Smooth muscle cell (in vitro differentiated cells): ENCODE measurements around the gene HPCAL1. TPM values are rescaled to one million over a fixed set of nuclear protein-coding genes. Genes with fewer than 3 reads are reported as not detected.

Source experiments
- DNase-seq: peaks from one replicate; lab custom pipeline; 2025; ENCODE audit not compliant: unreplicated experiment; lab: John Stamatoyannopoulos, UW
- H2AFZ ChIP-seq: fragments of 200-600 bp; sonication (generic); 2 replicates; pipeline ENCODE4 v1.6.0; 2016; ENCODE audit warnings: antibody characterized with exemption, low read depth, mild to moderate bottlenecking
- H3F3A ChIP-seq: fragments of 200-600 bp; sonication (generic); 2 replicates; pipeline ENCODE4 v1.6.0; 2017; ENCODE audit warnings: antibody characterized with exemption, low read depth
- H3K27ac ChIP-seq: fragments of 200-600 bp; sonication (generic); 2 replicates; pipeline ENCODE4 v1.5.1; 2016; ENCODE audit warnings: low read depth, mild to moderate bottlenecking
- H3K27me3 ChIP-seq: fragments of 200-600 bp; sonication (generic); 2 replicates; pipeline ENCODE4 v1.6.1; 2016; ENCODE audit warnings: low read depth, mild to moderate bottlenecking
- H3K36me3 ChIP-seq: fragments of 200-600 bp; sonication (generic); 2 replicates; pipeline ENCODE4 v1.5.1; 2016; ENCODE audit warnings: low read depth
- H3K4me1 ChIP-seq: fragments of 200-600 bp; sonication (generic); 2 replicates; pipeline ENCODE4 v1.5.1; 2016; ENCODE audit warnings: low read depth
- H3K4me2 ChIP-seq: fragments of 200-600 bp; sonication (generic); 2 replicates; pipeline ENCODE4 v1.6.0; 2016; ENCODE audit warnings: mild to moderate bottlenecking
- H3K4me3 ChIP-seq: fragments of 200-600 bp; sonication (generic); 2 replicates; pipeline ENCODE4 v1.5.1; 2016; ENCODE audit warnings: mild to moderate bottlenecking
- H3K79me2 ChIP-seq: fragments of 200-600 bp; sonication (generic); 2 replicates; pipeline ENCODE4 v1.6.0; 2016; ENCODE audit warnings: low read depth, mild to moderate bottlenecking
- H3K9ac ChIP-seq: fragments of 200-600 bp; sonication (generic); 2 replicates; pipeline ENCODE4 v1.6.0; 2016; ENCODE audit warnings: low read depth
- H3K9me3 ChIP-seq: fragments of 200-600 bp; sonication (generic); replicated peaks from 2 replicates; pipeline ENCODE4 v1.5.1; 2016; ENCODE audit warnings: low read depth
- H4K20me1 ChIP-seq: fragments of 200-600 bp; sonication (generic); 2 replicates; pipeline ENCODE4 v1.6.0; 2016; ENCODE audit warnings: low read depth
- CTCF ChIP-seq: fragments of 200-600 bp; sonication (generic); IDR thresholded peaks from 2 replicates; pipeline ENCODE4 v1.5.1; 2017; ENCODE audit warnings: borderline replicate concordance, mild to moderate bottlenecking, antibody characterized with exemption; ENCODE audit not compliant: insufficient read depth, poor library complexity, severe bottlenecking
- WGBS: methylation state at CpG from one replicate; pipeline ENCODE4 v1.1.7; 2016; ENCODE audit warnings: low lambda C conversion rate; 5-methylcytosine and 5-hydroxymethylcytosine counted together
- polyA plus RNA-seq: library from polyadenylated mRNA; unstranded; fragments of >200 nt; fragmentation: Nextera tagmentation; extraction: Ambion mirVana; gene quantifications from 2 replicates; pipeline ENCODE4 v1.2.1, GENCODE V29; 2016
- total RNA-seq: library from RNA; depleted of rRNA; stranded (reverse); fragments of >200 nt; gene quantifications from 2 replicates; pipeline ENCODE4 v1.2.3, GENCODE V29; 2014

HPCAL1 gene
- total and polyA plus RNA-seq, 2 experiments from 2014 or later: 11.7 to 15.8 TPM

DNA sequence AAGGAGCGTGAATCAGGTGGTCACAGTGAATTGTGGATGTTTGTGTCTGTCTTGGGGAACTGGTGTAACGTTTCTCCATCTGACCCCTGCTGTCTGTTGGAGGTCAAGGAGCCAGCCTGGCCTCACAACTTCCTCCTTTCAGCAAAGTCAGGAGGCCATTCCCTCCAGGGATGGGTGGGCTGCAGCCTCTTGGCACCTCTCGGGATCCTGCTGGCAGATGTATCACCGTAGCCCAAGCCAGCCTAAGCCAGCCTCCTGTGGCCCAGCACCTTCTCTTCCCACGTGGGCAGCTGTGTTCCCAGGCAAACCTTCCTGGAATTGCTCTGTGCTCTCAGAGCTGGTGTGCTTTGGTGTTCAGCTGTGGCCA, 30.5 kb downstream of the HPCAL1 start:
- 60% methylated on average over 5 of the region's 5 CpGs for WGBS

GRCh38 chr2:10333966-10334365, 31.3 kb downstream of the HPCAL1 start:
- Histone ChIP-seq H3K27ac (no peak overlapping the region), H3F3A (no peaks in the 10 kb centered on the region), H2AFZ (no peak overlapping the region), H3K4me3 (no peak overlapping the region), H3K27me3 (no peaks in the 10 kb centered on the region), H3K4me2 (no peak overlapping the region), H3K9me3 (no peaks in the 10 kb centered on the region), H3K4me1 (peaks cover 34% of the 10 kb centered on the region), H3K79me2 (peaks cover 6% of the 10 kb centered on the region), H4K20me1 (no peaks in the 10 kb centered on the region), H3K9ac (no peak overlapping the region), H3K36me3 (no peaks in the 10 kb centered on the region)
- 98% methylated on average over 7 of the region's 7 CpGs for WGBS
- TF ChIP-seq CTCF: no peak
- no peak for DNase-seq

More for the DNA sequence above, 30.5 kb downstream of the HPCAL1 start:
- no peaks in the 10 kb centered on the region for H4K20me1 ChIP-seq
- H3K36me3 ChIP-seq: no peaks in the 10 kb centered on the region
- H3K9me3 ChIP-seq: no peaks in the 10 kb centered on the region
- H3K4me2 ChIP-seq: no peak overlapping the region
- peaks cover 6% of the 10 kb centered on the region for H3K79me2 ChIP-seq
- no peaks in the 10 kb centered on the region for H3F3A ChIP-seq
- peaks cover 34% of the 10 kb centered on the region for H3K4me1 ChIP-seq
- no peak for DNase-seq
- H3K4me3 ChIP-seq: no peak overlapping the region
- no peak overlapping the region for H2AFZ ChIP-seq
- H3K27me3 ChIP-seq: no peaks in the 10 kb centered on the region
- TF ChIP-seq CTCF: no peak
- H3K9ac ChIP-seq: no peak overlapping the region
- H3K27ac ChIP-seq: no peak overlapping the region

DNA sequence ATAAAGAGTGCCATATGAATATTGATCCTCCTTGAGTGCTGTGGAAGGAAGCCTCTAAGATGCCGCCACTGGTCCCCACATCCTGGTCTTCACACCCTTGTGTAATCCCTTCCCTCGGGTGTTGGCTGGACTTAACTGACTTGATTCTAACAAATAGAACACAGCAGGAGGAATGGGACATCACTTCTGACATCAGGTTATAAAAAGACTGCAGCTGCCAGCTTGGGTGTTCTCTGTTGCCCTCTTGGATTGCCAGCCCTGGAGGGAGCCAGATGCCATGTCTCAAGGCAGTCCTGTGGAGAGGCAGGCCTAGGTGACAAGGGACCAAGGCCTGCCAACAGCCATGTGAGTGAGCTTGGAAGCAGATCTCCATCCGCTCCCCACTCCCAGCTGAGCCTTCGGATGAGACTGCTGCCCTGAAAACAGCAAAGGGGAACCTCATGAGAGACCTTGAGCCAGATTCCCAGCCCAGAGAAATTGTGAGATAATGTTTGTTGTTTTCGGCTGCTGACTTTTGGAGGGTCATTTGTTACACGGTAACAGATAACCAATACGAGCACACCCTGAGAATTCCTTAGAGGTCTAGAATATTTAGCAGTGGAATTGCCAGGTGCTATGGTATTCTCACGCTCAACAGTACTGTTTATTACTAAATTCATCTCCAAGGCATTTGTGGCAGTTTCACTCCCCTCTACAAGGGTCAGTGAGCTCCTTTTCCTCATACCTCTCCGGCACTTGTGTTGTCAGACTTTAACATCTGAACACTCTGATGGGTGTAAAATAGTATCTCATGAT, 32.5 kb downstream of the HPCAL1 start:
- Histone ChIP-seq H3K4me3 (no peak overlapping the region), H3F3A (no peaks in the 10 kb centered on the region), H3K79me2 (peaks cover 6% of the 10 kb centered on the region), H3K9me3 (no peaks in the 10 kb centered on the region), H3K4me1 (peaks cover 26% of the 10 kb centered on the region), H3K9ac (no peak overlapping the region), H3K4me2 (no peak overlapping the region), H4K20me1 (no peaks in the 10 kb centered on the region), H3K27ac (no peak overlapping the region), H3K27me3 (no peaks in the 10 kb centered on the region), H3K36me3 (no peaks in the 10 kb centered on the region), H2AFZ (no peak overlapping the region)
- no peak for TF ChIP-seq CTCF
- DNase-seq: no peak
- WGBS: 98% methylated on average over 9 of the region's 9 CpGs

- H3K36me3 ChIP-seq: no peaks in the 10 kb centered on the region
- no peak overlapping the region for H3K4me3 ChIP-seq
- peaks cover 6% of the 10 kb centered on the region for H3K79me2 ChIP-seq
- no peaks in the 10 kb centered on the region for H3K27me3 ChIP-seq
- no peak overlapping the region for H3K9ac ChIP-seq
- H3K9me3 ChIP-seq: no peaks in the 10 kb centered on the region
- no peak for DNase-seq
- H3K27ac ChIP-seq: no peak overlapping the region
- no peak overlapping the region for H2AFZ ChIP-seq
- no peaks in the 10 kb centered on the region for H4K20me1 ChIP-seq
- no peaks in the 10 kb centered on the region for H3F3A ChIP-seq
- no peak for TF ChIP-seq CTCF
- no peak overlapping the region for H3K4me2 ChIP-seq
- H3K4me1 ChIP-seq: peaks cover 16% of the 10 kb centered on the region
- WGBS: 97% methylated on average over 4 of the region's 4 CpGs
Observed at GRCh38 chr2:10336283-10336682, 33.6 kb downstream of the HPCAL1 start.
